Limb (tissue), 2 donors: ENCODE data around the gene AKAP9.
"Not testable (repeated sequence)": the region's sequence is repeated elsewhere in the genome, so short reads cannot be mapped to it uniquely, and the experiment has no call there.

ENCODE experiments used
- DNase-seq, 2 donors: peaks; one replicate each; pipeline ENCODE4 v3.0.0-alpha.2; 2016; ENCODE audit errors: extremely low spot score in 2 of 2

The AKAP9 gene

DNA sequence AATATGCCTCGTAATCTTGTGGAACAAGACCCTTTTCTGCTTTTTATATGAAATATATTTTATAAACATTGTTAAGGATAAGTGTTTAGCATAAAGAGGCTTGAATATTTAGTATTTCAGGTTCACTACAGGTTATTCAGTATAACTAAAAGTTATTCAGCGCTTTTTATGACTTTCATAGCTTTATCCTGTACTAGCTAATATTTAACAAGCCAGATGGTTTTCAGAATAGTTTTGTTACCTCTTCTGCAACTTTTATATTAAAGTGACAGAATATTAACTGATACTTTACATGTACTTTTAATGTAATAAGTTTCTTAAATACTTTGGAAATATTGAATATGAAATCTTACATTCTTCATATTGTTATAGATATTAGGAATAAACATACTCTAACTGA, 118.2 kb downstream of the AKAP9 start:
- DNase-seq, result no peak

GRCh38 chr7:92061154-92061553, 120.5 kb downstream of the AKAP9 start:
- no peak for DNase-seq

DNA sequence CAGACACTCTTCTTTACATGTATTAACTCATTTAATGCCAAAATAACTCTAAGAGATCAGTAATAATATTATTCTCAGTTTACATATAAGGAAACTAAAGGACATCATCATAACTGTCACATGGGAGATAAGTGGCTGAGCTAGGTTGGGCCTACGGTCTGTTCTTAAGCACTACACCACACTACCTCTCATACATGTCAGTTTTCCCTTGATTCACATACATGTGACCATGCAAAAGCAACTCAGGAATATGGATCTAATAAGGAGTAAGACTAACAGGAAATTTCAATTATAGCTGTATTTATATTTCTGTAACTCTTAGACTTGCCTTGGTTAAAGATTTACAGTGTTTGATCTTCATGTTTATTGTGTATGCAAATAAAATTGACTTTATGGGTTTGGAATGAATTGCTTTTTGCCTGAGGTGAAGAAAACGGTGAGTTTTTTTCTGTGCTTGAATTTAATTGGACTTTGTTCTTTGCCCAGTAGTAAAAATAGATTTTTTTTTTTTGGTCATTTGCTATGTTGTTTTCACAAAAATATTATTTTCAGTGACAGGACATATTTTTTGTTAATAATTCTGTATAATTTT, 123.9 kb downstream of the AKAP9 start:
- DNase-seq, result no peak

GRCh38 chr7:92071032-92071431, 130.4 kb downstream of the AKAP9 start:
- no peak for DNase-seq

- DNase-seq, result no peak
Measured at GRCh38 chr7:92072121-92072520, 131.5 kb downstream of the AKAP9 start.

GRCh38 chr7:92072708-92073107, 132.0 kb downstream of the AKAP9 start:
- no peak for DNase-seq

GRCh38 chr7:92075455-92076158, 134.9 kb downstream of the AKAP9 start:
- no peak for DNase-seq

- no peak for DNase-seq
Measured at GRCh38 chr7:92076509-92076908, 135.8 kb downstream of the AKAP9 start.

GRCh38 chr7:92083922-92084321, 143.3 kb downstream of the AKAP9 start:
- DNase-seq, result not testable (repeated sequence)

DNA sequence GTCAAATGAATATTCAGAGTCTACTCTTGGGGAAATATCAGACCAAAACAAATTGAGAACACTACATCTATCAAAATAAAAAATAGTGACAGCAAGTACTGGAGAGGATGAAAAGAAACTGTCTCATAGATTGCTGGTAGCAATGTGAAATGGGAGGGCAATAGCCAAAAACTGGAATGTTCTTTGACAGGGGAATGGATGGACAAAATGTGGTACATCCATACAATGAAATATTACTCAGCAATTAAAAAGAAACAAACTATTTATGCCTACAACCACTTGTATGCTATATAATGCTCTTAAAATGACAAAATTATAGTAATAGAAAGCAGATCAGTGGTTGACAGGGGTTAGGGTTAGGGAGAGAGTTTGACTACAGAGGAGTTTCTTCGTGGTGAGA, 147.6 kb downstream of the AKAP9 start:
- no peak for DNase-seq

- no peak for DNase-seq
Measured at GRCh38 chr7:92092210-92092609, 151.5 kb downstream of the AKAP9 start.

- DNase-seq, result no peak
Measured at GRCh38 chr7:92095380-92095779, 154.7 kb downstream of the AKAP9 start.

DNA sequence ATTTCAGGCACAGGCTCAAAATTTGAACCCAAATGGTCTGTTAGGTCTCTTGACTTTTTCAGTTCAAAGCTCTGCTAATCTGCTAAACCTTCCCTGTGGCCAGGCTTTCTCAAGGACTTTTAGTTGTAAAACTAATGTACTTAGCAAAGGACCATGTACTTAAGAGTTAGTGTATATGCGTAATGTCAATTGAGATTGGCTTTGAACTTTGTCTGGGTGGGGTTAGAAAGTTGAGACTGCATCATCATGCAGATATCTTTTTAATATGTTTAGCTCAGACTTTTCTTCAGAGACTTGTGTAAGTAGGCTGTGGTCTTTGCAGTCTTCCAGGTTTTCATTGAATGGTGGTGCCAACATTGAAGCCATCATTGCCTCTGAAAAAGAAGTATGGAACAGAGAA, 159.9 kb downstream of the AKAP9 start:
- DNase-seq, result no peak

DNA sequence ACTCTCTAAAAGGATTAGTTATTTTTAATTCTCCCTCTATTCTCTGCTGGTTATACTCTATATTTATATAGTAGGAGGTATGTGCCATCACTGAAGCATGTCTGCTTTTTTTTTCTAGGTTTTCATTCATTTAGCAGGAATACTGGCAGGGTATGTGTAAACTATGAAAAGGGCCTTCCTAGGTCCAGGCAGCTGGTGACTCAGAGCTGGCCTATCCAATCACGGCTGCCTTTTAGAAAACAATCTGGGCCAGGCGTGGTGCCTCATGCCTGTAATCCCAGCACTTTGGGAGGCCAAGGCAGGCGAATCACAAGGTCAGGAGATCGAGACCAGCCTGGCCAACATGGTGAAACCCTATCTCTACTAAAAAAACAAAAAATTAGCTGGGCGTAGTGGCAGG, 162.2 kb downstream of the AKAP9 start:
- DNase-seq, result not testable (repeated sequence)

DNA sequence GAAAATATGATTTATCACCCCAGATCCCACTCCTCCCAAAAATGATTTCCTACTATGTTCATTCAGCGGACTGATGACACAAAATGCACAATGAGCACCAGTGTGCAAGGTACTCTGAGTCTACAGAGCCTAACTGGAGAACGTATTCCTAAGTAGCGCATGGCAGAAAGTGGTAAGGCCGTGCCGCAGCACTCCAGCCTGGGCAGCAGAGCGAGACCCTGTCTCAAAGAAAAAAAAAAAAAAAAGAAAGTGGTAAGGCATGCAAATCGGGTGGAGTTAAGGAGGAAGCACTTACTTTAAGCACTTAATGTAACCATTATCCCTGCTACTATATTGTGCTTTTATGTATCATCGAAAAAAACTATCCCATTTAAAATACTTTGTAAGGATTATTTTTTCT, 168.2 kb downstream of the AKAP9 start:
- no peak for DNase-seq

GRCh38 chr7:92110857-92111256, 170.2 kb downstream of the AKAP9 start:
- DNase-seq, result no peak

DNA sequence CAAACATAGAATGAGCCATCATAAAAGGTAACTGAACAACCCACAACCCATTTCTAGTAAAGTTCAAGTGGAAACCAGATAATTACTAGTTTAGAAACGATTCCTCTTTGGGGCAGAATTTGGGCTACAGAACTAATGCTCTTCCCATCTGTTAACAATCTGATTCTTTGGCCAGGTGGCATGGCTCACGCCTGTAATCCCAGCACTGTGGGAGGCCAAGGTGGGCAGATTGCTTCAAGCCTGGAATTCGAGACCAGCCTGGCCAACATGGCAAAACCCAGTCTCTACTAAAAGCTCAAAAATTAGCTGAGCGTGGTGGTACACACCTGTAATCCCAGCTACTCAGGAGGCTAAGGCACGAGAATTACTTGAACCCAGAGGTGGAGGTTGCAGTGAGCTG, 175.2 kb downstream of the AKAP9 start:
- DNase-seq, result no peak

- DNase-seq, result no peak
Measured at GRCh38 chr7:92116949-92117348, 176.3 kb downstream of the AKAP9 start.

DNA sequence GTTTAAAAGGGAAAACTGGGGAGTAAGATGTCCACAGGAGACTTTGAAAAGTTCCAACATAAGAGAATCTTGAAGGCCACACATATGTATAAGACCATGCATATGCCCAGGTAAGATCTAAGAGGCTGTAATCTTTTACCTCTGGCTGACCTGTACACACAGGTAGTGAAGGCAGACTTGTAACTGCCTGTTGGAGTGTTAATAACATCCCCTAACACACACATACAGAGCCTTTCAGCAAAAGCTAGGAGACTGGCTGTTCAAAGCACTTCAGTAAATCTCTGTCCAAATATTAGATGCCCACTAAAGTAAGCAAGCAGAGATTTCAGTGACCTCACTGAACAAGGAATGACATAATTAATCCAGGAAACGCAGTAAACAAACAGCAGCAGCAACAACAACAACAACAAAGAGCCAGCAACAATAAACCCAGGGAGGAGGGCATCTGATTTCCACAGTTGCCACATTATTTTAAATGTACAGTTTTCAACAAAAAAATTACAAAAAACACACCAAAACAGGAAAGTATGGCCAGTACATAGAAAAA, 178.6 kb downstream of the AKAP9 start:
- DNase-seq, result no peak

- no peak for DNase-seq
Measured at GRCh38 chr7:92121681-92122080, 181.0 kb downstream of the AKAP9 start.

DNA sequence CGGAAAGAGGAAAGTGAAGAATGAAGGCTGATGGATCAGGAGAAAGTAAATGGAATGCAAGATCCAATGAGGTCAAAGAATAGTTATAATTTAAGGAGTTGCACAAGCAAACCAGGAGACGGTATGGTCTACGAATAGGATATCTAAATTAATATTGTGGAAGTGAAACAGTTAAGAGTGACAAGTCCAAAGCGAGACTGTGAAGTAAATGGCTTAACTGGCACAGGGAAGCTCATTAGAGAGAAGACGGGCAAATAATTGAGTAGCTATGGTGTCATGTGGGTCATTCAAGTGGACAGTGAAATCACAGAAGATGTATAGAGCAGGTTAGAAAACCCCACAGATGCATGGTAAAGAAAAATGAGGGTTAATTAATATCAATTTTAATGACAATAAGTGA, 190.4 kb downstream of the AKAP9 start:
- no peak for DNase-seq

GRCh38 chr7:92131764-92132330, 191.2 kb downstream of the AKAP9 start:
- no peak for DNase-seq
